Mesenteric fat pad (tissue), 1 donor: ENCODE measurements around the gene YWHAH. TPM values are rescaled to one million over a fixed set of nuclear protein-coding genes. Genes with fewer than 3 reads are reported as not detected.

Experiments
- DNase-seq: peaks from one replicate; pipeline ENCODE4 v3.0.0-alpha.2; 2020; ENCODE audit warnings: low spot score
- total RNA-seq: library from RNA; stranded (reverse); fragmentation: NEBNext Ultra II Directional; extraction: Animal tissue kit (Norgen Biotek cat#: 25700); gene quantifications from one replicate; pipeline ENCODE4 v1.2.1, GENCODE V29; 2021
- donor health status: DM: yes; HTN: yes; CAD: no.

Gene YWHAH
- total RNA-seq, 1 donor from 2014 or later: 125 TPM

GRCh38 chr22:31922534-31922933 lies 21.8 kb upstream of the YWHAH start:
- no peak for DNase-seq

DNA sequence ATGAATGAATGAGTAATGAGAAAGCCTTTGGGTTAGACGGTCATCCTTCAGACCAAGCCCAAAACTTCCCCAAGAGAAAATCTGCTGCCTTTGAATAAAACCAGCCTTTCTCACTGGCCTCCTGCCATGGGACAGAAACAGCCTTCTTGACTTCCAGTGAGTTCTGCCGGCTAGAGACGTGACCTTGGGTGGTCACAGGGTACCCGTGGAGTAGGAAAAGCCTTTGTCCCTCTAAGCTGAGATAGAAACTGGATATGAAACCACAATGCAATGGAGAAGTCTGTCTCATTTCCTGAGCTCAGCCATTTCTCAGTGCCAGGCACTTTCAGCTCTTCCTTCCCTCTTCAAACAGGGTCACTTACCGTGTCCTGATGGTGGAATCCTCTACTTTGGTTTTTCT lies 21.2 kb upstream of the YWHAH start:
- DNase-seq: no peak

GRCh38 chr22:31923747-31924146 lies 20.6 kb upstream of the YWHAH start:
- no peak for DNase-seq

GRCh38 chr22:31925056-31925455 lies 19.3 kb upstream of the YWHAH start:
- DNase-seq: no peak

DNA sequence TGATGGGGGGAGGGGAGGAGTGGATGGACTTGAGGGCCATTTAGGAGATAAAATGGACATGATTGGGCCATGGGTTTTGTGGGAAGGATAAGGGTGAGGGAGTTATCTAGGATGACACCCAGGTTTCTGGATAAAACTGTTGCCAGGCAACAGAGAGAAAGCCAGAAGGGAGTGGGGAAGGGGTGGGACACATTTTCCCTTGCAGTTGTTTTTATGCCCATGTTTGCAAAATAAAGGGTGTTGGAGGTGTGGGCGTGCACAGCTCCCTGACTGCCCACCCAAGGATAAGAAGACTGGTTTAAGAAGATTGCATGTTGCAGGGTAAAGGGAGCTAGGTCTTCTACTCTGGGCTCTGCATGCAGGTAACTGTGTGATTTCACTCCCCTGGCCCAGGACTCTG lies 18.3 kb upstream of the YWHAH start:
- DNase-seq: no peak

GRCh38 chr22:31926969-31927368 lies 17.4 kb upstream of the YWHAH start:
- no peak for DNase-seq

DNA sequence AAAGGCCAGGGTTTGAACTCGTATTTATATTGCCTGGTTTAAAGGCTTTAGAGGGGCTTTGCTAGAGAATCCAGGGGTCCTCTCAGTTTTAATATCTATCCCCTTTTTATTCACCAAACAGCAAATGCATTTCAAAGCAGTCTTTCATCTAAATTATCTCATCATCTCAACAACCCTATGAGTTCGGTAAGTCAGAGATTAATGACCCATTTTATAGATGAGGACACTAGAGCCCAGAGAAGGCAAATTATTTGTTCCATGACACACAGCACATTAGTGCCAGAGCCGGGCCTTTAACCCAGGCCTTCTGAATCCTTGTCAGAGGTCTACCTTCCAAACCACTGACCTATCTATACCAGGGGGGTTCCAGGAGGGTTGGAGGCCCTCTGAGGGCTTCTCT lies 16.8 kb upstream of the YWHAH start:
- DNase-seq: no peak

GRCh38 chr22:31929167-31929930 lies 15.0 kb upstream of the YWHAH start:
- no peak for DNase-seq

DNA sequence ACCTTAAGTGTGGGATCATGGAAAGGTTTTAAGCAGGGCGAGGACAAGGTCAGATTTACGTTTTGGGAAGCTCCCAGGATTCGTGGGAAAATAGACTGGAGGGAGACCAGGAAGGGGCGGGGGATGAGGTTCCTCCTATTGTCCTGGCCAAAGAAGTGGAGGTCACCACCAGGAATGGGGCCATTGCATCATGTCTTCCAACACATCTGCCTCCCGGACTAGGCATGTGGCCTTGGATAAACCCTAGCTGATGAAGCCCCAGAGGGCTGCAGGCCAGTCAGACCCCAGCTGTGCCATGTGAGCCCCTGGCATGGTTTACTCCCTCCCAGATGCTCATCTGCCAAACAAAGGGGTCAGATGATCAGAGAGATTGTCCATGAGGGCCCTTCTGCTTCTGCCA lies 11.5 kb upstream of the YWHAH start:
- DNase-seq: no peak

- DNase-seq: no peak
These were observed 10.9 kb upstream of the YWHAH start for GRCh38 chr22:31933406-31933805.

DNA sequence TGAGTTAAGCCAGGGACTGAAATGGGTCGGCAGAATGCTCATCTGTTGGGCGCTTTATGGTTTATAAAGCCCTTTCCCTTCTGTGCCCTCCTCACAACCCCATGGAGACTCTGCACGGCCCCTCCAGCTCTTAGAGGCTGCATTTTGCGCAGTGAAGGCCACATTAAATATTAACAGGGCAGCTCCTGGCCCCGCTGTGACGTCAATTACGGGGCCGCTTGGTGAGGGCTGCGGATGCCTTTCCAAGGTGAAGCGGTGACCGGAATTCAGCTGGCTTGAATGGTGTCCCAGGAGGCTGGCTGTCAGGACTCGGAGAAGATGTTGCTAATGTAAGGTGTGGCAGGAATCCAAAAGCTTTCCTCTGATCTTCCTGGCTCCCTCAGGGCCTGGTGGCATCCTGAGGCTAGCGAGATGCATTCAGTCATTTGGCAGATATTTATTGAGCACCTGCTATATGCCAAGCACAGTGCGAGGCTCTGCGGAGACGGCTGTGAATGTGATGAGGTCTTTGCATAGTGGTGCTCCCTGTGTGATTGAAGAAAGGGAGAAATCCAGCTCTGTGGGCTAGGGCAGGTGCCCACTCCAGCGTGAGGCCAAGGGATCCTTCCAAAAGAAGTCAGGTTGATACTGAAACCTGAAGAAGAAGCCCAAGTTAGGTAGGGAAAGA lies 10.4 kb upstream of the YWHAH start:
- DNase-seq: no peak

GRCh38 chr22:31935961-31936635 lies 8.2 kb upstream of the YWHAH start:
- no peak for DNase-seq

DNA sequence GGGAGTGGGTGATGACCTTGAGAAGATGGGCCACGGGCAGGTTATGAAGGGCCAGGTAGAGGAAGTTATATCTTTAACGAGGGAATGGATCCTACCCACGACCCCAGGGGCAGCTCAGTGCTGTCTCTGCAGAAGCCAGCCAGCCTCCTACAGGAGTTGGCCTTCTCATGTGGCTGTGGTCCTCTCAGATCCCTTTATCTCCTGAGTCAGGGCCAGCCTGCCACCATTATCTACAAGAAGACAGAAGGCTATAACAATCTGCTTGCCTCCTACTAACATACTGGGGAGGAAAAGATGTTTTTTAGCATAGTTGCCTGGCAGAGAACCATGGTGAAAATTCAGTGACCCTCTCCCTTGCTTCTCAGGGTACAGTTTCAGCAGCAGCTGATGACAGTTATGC lies 7.0 kb upstream of the YWHAH start:
- DNase-seq: no peak

GRCh38 chr22:31938296-31938695 lies 6.0 kb upstream of the YWHAH start:
- no peak for DNase-seq

DNA sequence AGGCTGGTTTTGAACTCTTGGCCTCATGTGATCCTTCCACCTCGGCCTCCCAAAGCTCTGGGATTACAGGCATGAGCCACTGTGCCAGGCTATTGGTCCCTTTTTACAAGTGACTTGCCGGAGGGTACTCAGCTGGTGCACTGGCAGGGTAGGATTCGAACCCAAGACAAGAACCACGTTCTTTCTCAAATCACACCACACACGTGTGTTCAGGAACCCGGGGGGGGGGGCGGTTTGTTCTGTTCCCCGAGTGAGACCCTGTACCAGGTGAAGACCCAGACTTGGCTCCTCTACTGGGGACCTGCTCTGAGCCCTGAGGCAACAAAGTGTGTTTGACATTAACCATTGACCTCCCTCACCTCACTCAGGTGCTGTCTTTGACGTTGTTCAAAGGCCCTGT lies 3.8 kb upstream of the YWHAH start:
- DNase-seq: no peak

DNA sequence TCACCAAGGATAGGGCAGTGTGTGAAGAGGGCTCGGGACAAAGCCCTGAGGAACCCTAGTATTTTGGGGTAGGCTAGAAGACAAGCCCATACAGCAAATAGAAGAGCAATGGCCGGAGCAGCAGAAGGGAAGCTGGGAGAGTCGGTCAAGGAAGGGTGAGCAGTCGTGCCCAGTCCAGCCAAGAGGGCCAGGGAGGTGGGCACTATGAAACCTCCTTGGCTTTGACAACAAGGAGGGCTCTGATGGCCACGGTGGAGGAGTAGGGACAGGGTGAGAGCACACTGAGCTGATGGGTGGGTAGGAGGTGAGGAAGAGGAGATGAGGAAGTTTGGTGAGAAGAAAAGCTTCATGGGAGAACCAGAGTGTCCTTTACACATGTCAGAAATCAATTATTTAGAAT lies 2.2 kb upstream of the YWHAH start:
- DNase-seq: no peak

GRCh38 chr22:31943206-31943977 lies 943 bp upstream of the YWHAH start:
- DNase-seq: no peak

DNA sequence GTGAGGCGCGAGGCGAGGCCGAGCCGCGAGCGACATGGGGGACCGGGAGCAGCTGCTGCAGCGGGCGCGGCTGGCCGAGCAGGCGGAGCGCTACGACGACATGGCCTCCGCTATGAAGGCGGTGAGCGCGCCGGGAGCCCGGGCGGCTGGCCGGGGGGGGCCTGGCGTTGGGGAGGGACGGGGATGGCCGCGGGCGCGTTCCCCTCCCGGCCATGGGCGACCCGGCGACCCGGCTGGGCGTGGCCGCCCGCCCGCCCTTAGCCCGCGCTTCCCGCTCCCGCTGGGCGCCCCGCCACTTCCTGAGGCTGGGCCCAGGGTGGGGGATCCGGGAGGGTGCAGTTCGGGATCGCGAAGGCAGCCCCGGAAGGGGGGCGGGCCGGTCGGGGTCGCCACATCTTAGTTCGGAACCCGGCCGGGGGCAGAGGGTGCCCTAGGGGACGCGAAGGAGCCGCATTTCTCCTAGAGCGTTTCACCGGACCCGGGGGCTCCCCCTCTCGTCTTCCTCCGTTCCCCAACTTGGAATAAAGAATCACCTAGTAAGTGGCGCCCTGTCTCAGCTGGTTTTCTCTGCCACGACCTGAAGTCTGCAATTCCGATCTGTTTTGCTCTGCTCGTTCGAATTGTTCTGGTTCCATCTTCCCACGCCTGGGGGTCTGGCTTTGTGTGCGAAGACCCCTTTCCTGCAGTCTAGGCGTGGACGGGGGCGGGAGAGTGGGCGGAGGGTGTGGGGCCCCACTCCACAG lies 536 bp downstream of the YWHAH start:
- DNase-seq: peak; percentile 92

- DNase-seq: no peak
These were observed 1.1 kb downstream of the YWHAH start for GRCh38 chr22:31945443-31945855.

- DNase-seq: no peak
These were observed 1.8 kb downstream of the YWHAH start for GRCh38 chr22:31945971-31946680.
